ENCODE measurements around the gene HIP1. TPM values are rescaled to one million over a fixed set of nuclear protein-coding genes. Genes with fewer than 3 reads are reported as not detected.

Gene HIP1
- total and polyA plus RNA-seq, 2 of the 4 experiments (the other 2 are of a cell fraction), result 6.8 to 10.0 TPM

- Histone ChIP-seq H3K9me3 (ENCODE audit: control insufficient read depth, insufficient read depth, low read length) (no peaks in the 10 kb centered on the region), H3K4me3 (ENCODE audit: insufficient read depth, low read depth, low read length) (no peak overlapping the region), H3K36me3 (ENCODE audit: control insufficient read depth, insufficient read depth, low read length) (no peaks in the 10 kb centered on the region), H3K27ac (ENCODE audit: insufficient read depth, low read length) (no peak overlapping the region), H2BK120ac (ENCODE audit: low read depth, low read length) (no peak overlapping the region), H3K9ac (ENCODE audit: low read depth, low read length) (no peak overlapping the region), H3K14ac (replicated peaks; ENCODE audit: low read depth, low read length) (no peak overlapping the region), H3K4me2 (ENCODE audit: low read depth, low read length) (no peak overlapping the region), H3K79me1 (ENCODE audit: low read depth in 1 of 2, low read length in 2 of 2) (peaks cover 0 to 45% of the 10 kb centered on the region in 2 experiments; a peak in 3 of 4 replicates), H3K27me3 (ENCODE audit: control insufficient read depth, insufficient read depth, low read length) (no peaks in the 10 kb centered on the region), H4K8ac (ENCODE audit: low read depth in 2 of 2, low read length in 2 of 2) (no peak overlapping the region), H3K56ac (ENCODE audit: extremely low read depth, insufficient read depth, low read length) (no peak overlapping the region), H4K91ac (ENCODE audit: insufficient read depth, low read depth, low read length) (no peak overlapping the region), H4K5ac (ENCODE audit: low read depth, low read length) (no peak overlapping the region), H4K20me1 (ENCODE audit: insufficient read depth, low read length) (no peaks in the 10 kb centered on the region), H2BK15ac (ENCODE audit: low read depth, low read length) (no peak overlapping the region), H2BK5ac (ENCODE audit: low read depth, low read length, poor library complexity, severe bottlenecking) (no peak overlapping the region), H2AK9ac (replicated peaks; ENCODE audit: low read depth, low read length, poor library complexity) (no peak overlapping the region), H3K9me1 (ENCODE audit: insufficient read depth, low read length) (peaks cover 10% of the 10 kb centered on the region), H2BK20ac (ENCODE audit: low read depth, low read length) (no peak overlapping the region), H3K23ac (ENCODE audit: low read depth, low read length) (no peak overlapping the region), H2AFZ (replicated peaks; ENCODE audit: low read length, poor library complexity) (no peak overlapping the region), H3K4ac (ENCODE audit: low read depth, low read length) (no peak overlapping the region), H3K18ac (ENCODE audit: low read depth, low read length) (no peak overlapping the region), H2AK5ac (ENCODE audit: low read depth, low read length) (no peak overlapping the region), H3K4me1 (ENCODE audit: control insufficient read depth, insufficient read depth, low read length) (peaks cover 9% of the 10 kb centered on the region)
- ATAC-seq (ENCODE audit: low read depth), result no peak
- ChIA-PET POLR2A (ENCODE audit: unreplicated experiment) (no interaction called here), CTCF (no interaction called here)
- TF ChIP-seq RCOR1 (IDR thresholded peaks at IDR 0.05; ENCODE audit: insufficient replicate concordance, low read length) (no peak), CHD1 (IDR thresholded peaks at IDR 0.05; ENCODE audit: low read depth, low read length) (no peak), SMC3 (IDR thresholded peaks at IDR 0.05; ENCODE audit: low read depth, low read length) (no peak), CTCF (conservative IDR thresholded peaks at IDR 0.05; ENCODE audit: low read depth, low read length) (no peak), MXI1 (IDR thresholded peaks at IDR 0.05; ENCODE audit: borderline replicate concordance, low read depth, low read length) (no peak)
- in situ Hi-C loops (cut with MboI; ENCODE audit: low sequenced_read_pairs), result no loop called here
- DNase-seq, result no peak
- no TSS peak for BruUV-seq (replicated peaks)
- dilution Hi-C loops (cut with HindIII; ENCODE audit: low sequenced_read_pairs, unreplicated experiment), result no loop called here
- no CpG with 5 or more reads among the region's 6 CpGs for WGBS, 2 experiments (ENCODE audit: extremely low coverage in 2 of 2, insufficient read length in 1 of 2)
- intact Hi-C loops (cut with micrococcal nuclease), result no loop called here
Observed at GRCh38 chr7:75725306-75725705, 13.4 kb downstream of the HIP1 start.
